ENCODE data around the gene FADS1. TPM values are rescaled to one million over a fixed set of nuclear protein-coding genes. Genes with fewer than 3 reads are reported as not detected.

FADS1 gene
- total RNA-seq, 6 donors from 2014 or later, result 38.8 to 63.7 (median 53.2) TPM

- H3K4me1 ChIP-seq, result peaks cover 9 to 18% (median 10%) of the 10 kb centered on the region in 4 donors
- H3K36me3 ChIP-seq, result peaks cover 0 to 16% (median 7%) of the 10 kb centered on the region in 4 donors
- TF ChIP-seq POLR2AphosphoS5 (IDR thresholded peaks at IDR 0.05), result no peak
- no peak for TF ChIP-seq CTCF (IDR thresholded peaks at IDR 0.05)
- no peak for TF ChIP-seq EP300 (IDR thresholded peaks at IDR 0.05)
- no peak for TF ChIP-seq POLR2A (IDR thresholded peaks at IDR 0.05)
- no peak for DNase-seq
- no peaks in the 10 kb centered on the region for H3K9me3 ChIP-seq
- H3K27ac ChIP-seq, result no peak overlapping the region
- no peak overlapping the region for H3K4me3 ChIP-seq
- ATAC-seq (ENCODE audit: low FRiP score in 2 of 2), result no peak
- 78 to 92% methylated on average over 11 to 24 of the region's 24 CpGs for WGBS, 2 donors
- no peaks in the 10 kb centered on the region for H3K27me3 ChIP-seq
These were observed 37.7 kb downstream of the FADS1 start for GRCh38 chr11:61778920-61779650.

- Histone ChIP-seq H3K4me1 (peaks cover 9 to 18% (median 10%) of the 10 kb centered on the region in 4 donors), H3K9me3 (no peaks in the 10 kb centered on the region), H3K27ac (no peak overlapping the region), H3K4me3 (no peak overlapping the region), H3K27me3 (no peaks in the 10 kb centered on the region), H3K36me3 (peaks cover 0 to 9% (median 3%) of the 10 kb centered on the region in 4 donors)
- ATAC-seq (ENCODE audit: low FRiP score in 2 of 2), result no peak
- DNase-seq, result no peak
- WGBS, 2 donors, result 88 to 89% methylated on average over 11 of the region's 11 CpGs
- TF ChIP-seq CTCF (IDR thresholded peaks at IDR 0.05) (no peak), POLR2AphosphoS5 (IDR thresholded peaks at IDR 0.05) (no peak), EP300 (IDR thresholded peaks at IDR 0.05) (no peak), POLR2A (IDR thresholded peaks at IDR 0.05) (no peak)
These were observed 38.4 kb downstream of the FADS1 start for GRCh38 chr11:61778357-61778886.

GRCh38 chr11:61777234-61778090 lies 39.3 kb downstream of the FADS1 start:
- WGBS, 2 donors, result 45 to 68% methylated on average over 25 to 55 of the region's 67 CpGs
- Histone ChIP-seq H3K36me3 (no peaks in the 10 kb centered on the region), H3K27me3 (no peaks in the 10 kb centered on the region), H3K4me1 (peaks cover 9 to 20% (median 12%) of the 10 kb centered on the region in 4 donors), H3K4me3 (peak overlapping the region in 3 of 4 donors; percentile 21 to 37 (median 28)), H3K27ac (no peak overlapping the region), H3K9me3 (no peaks in the 10 kb centered on the region)
- peak; percentile 41 to 92 for DNase-seq
- TF ChIP-seq CTCF (IDR thresholded peaks at IDR 0.05) (no peak), POLR2A (IDR thresholded peaks at IDR 0.05) (no peak), POLR2AphosphoS5 (IDR thresholded peaks at IDR 0.05) (no peak), EP300 (IDR thresholded peaks at IDR 0.05) (no peak)
- ATAC-seq (ENCODE audit: low FRiP score in 2 of 2), result peak in 1 of 2 donors; percentile 52

- peaks cover 9 to 26% (median 14%) of the 10 kb centered on the region in 4 donors for H3K4me1 ChIP-seq
These were observed 40.2 kb downstream of the FADS1 start for GRCh38 chr11:61776561-61777075.

More at GRCh38 chr11:61776561-61777075, 40.2 kb downstream of the FADS1 start:
- H3K4me3 ChIP-seq, result no peak overlapping the region
- TF ChIP-seq POLR2A (IDR thresholded peaks at IDR 0.05) (no peak), CTCF (IDR thresholded peaks at IDR 0.05) (peak; percentile 24 to 53 (median 42)), POLR2AphosphoS5 (IDR thresholded peaks at IDR 0.05) (no peak), EP300 (IDR thresholded peaks at IDR 0.05) (no peak)
- peak in 1 of 2 donors; percentile 10 for ATAC-seq (ENCODE audit: low FRiP score in 2 of 2)
- H3K9me3 ChIP-seq, result no peaks in the 10 kb centered on the region
- no peaks in the 10 kb centered on the region for H3K36me3 ChIP-seq
- no peaks in the 10 kb centered on the region for H3K27me3 ChIP-seq
- peak in 1 of 2 donors; percentile 42 for DNase-seq
- no peak overlapping the region for H3K27ac ChIP-seq
- 65 to 82% methylated on average over 4 to 9 of the region's 9 CpGs for whole genome bisulfite sequencing, 2 donors
